Measurements from ENCODE around the gene ABHD17C. TPM values are rescaled to one million over a fixed set of nuclear protein-coding genes. Genes with fewer than 3 reads are reported as not detected.

Gene ABHD17C
- total RNA-seq, 1 donor from 2014 or later, result 12.5 TPM

GRCh38 chr15:80788536-80788935, 93.4 kb downstream of the ABHD17C start:
- intact Hi-C loops (cut with DNase I), result no loop called here
- H3K4me1 ChIP-seq, result no peaks in the 10 kb centered on the region
- H3K4me3 ChIP-seq, result no peak overlapping the region
- H3K36me3 ChIP-seq, result no peaks in the 10 kb centered on the region
- no peaks in the 10 kb centered on the region for H3K27me3 ChIP-seq
- DNase-seq (ENCODE audit: extremely low spot score in 2 of 2), result no peak
- H3K9me3 ChIP-seq, result no peaks in the 10 kb centered on the region
- TF ChIP-seq, protein P1, sequence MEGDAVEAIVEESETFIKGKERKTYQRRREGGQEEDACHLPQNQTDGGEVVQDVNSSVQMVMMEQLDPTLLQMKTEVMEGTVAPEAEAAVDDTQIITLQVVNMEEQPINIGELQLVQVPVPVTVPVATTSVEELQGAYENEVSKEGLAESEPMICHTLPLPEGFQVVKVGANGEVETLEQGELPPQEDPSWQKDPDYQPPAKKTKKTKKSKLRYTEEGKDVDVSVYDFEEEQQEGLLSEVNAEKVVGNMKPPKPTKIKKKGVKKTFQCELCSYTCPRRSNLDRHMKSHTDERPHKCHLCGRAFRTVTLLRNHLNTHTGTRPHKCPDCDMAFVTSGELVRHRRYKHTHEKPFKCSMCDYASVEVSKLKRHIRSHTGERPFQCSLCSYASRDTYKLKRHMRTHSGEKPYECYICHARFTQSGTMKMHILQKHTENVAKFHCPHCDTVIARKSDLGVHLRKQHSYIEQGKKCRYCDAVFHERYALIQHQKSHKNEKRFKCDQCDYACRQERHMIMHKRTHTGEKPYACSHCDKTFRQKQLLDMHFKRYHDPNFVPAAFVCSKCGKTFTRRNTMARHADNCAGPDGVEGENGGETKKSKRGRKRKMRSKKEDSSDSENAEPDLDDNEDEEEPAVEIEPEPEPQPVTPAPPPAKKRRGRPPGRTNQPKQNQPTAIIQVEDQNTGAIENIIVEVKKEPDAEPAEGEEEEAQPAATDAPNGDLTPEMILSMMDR (IDR thresholded peaks at IDR 0.05), result no peak
- no peak for TF ChIP-seq POLR2A (IDR thresholded peaks at IDR 0.05)
- no peak for TF ChIP-seq POLR2AphosphoS5 (IDR thresholded peaks at IDR 0.05; ENCODE audit: insufficient read depth in 1 of 2, low read depth in 1 of 2)
- H3K27ac ChIP-seq, result no peak overlapping the region

GRCh38 chr15:80789296-80789695, 94.2 kb downstream of the ABHD17C start:
- TF ChIP-seq POLR2AphosphoS5 (IDR thresholded peaks at IDR 0.05; ENCODE audit: insufficient read depth in 1 of 2, low read depth in 1 of 2), result no peak
- TF ChIP-seq, protein P1 (IDR thresholded peaks at IDR 0.05), result no peak
- no peak for TF ChIP-seq POLR2A (IDR thresholded peaks at IDR 0.05)
- H3K36me3 ChIP-seq, result no peaks in the 10 kb centered on the region
- intact Hi-C loops (cut with DNase I), result no loop called here
- DNase-seq (ENCODE audit: extremely low spot score in 2 of 2), result no peak
- H3K27me3 ChIP-seq, result no peaks in the 10 kb centered on the region
- H3K27ac ChIP-seq, result no peak overlapping the region
- H3K4me3 ChIP-seq, result no peak overlapping the region
- no peaks in the 10 kb centered on the region for H3K9me3 ChIP-seq
- no peaks in the 10 kb centered on the region for H3K4me1 ChIP-seq

DNA sequence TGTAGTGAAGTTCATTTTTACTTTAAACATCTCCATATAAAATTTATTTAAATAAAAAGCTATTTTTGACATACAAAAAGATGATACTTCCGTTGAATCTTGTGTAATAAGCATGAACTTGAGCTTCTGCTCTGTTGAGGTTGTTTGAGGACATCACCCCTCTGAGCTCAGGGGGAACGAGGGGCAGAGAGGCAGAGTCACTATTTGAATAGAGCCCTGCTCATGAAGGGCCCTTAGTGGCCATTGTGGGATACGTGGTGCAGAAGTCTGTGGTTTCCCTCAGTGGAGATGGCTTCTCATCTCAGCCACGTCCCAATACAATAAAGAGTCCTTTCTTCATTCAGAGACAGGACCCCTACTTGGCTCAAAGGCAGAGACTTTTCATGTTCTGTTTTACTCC, 94.7 kb downstream of the ABHD17C start:
- DNase-seq (ENCODE audit: extremely low spot score in 2 of 2), result no peak
- no peak overlapping the region for H3K4me3 ChIP-seq
- no peaks in the 10 kb centered on the region for H3K4me1 ChIP-seq
- no peaks in the 10 kb centered on the region for H3K9me3 ChIP-seq
- no peaks in the 10 kb centered on the region for H3K27me3 ChIP-seq
- H3K36me3 ChIP-seq, result no peaks in the 10 kb centered on the region
- no peak for TF ChIP-seq POLR2AphosphoS5 (IDR thresholded peaks at IDR 0.05; ENCODE audit: insufficient read depth in 1 of 2, low read depth in 1 of 2)
- TF ChIP-seq, protein P1 (IDR thresholded peaks at IDR 0.05), result no peak
- no peak for TF ChIP-seq POLR2A (IDR thresholded peaks at IDR 0.05)
- H3K27ac ChIP-seq, result no peak overlapping the region
- intact Hi-C loops (cut with DNase I), result no loop called here

DNA sequence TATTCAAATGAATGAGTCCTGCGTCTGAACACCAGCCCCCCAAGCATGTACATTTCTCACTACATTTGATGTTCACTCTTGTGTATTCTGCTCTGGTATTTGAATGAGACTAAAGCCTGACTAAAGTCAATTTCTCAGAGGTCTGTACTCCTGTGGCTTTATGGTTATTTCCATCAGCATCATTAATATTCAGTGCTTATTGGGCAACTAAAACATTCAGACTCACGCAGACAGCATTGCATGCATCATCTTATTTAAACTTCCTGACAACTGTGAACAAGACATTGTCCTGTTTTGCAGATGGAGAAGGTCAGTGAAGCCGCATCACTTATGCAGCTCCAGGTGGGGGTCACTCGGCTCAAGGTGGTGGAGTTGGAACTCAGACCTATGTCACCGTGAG, 95.1 kb downstream of the ABHD17C start:
- intact Hi-C loops (cut with DNase I), result no loop called here
- Histone ChIP-seq H3K36me3 (no peaks in the 10 kb centered on the region), H3K27ac (no peak overlapping the region), H3K4me1 (no peaks in the 10 kb centered on the region), H3K4me3 (no peak overlapping the region), H3K27me3 (no peaks in the 10 kb centered on the region), H3K9me3 (no peaks in the 10 kb centered on the region)
- TF ChIP-seq, protein P1 (IDR thresholded peaks at IDR 0.05), result no peak
- no peak for TF ChIP-seq POLR2AphosphoS5 (IDR thresholded peaks at IDR 0.05; ENCODE audit: insufficient read depth in 1 of 2, low read depth in 1 of 2)
- no peak for DNase-seq (ENCODE audit: extremely low spot score in 2 of 2)

GRCh38 chr15:80791004-80791403, 95.9 kb downstream of the ABHD17C start:
- H3K9me3 ChIP-seq, result no peaks in the 10 kb centered on the region
- H3K36me3 ChIP-seq, result no peaks in the 10 kb centered on the region
- DNase-seq (ENCODE audit: extremely low spot score in 2 of 2), result no peak
- no peak for TF ChIP-seq POLR2AphosphoS5 (IDR thresholded peaks at IDR 0.05; ENCODE audit: insufficient read depth in 1 of 2, low read depth in 1 of 2)
- TF ChIP-seq POLR2A (IDR thresholded peaks at IDR 0.05), result no peak
- TF ChIP-seq, protein P1 (IDR thresholded peaks at IDR 0.05), result no peak
- H3K27me3 ChIP-seq, result no peaks in the 10 kb centered on the region
- intact Hi-C loops (cut with DNase I), result no loop called here
- H3K27ac ChIP-seq, result no peak overlapping the region
- no peaks in the 10 kb centered on the region for H3K4me1 ChIP-seq
- no peak overlapping the region for H3K4me3 ChIP-seq

Data from vagina (tissue), 2 donors.